Loucy (cell line): Measurements from ENCODE around the gene WWOX.

Experiments used
- EZH2phosphoT487 ChIP-seq: fragments of 200-600 bp; IDR thresholded peaks from 2 replicates; pipeline ENCODE4 v1.6.1; 2018; ENCODE audit warnings: antibody characterized with exemption, mild to moderate bottlenecking, moderate library complexity, borderline replicate concordance
- TF ChIP-seq, protein P1 (sequence below): fragments of 200-600 bp; sonication (generic); conservative IDR thresholded peaks from 2 replicates; pipeline ENCODE4 v1.5.1; 2014; ENCODE audit warnings: mild to moderate bottlenecking, antibody characterized with exemption, low read length

GRCh38 chr16:78469787-78470186 lies 370.3 kb downstream of the WWOX start:
- TF ChIP-seq, protein P1, sequence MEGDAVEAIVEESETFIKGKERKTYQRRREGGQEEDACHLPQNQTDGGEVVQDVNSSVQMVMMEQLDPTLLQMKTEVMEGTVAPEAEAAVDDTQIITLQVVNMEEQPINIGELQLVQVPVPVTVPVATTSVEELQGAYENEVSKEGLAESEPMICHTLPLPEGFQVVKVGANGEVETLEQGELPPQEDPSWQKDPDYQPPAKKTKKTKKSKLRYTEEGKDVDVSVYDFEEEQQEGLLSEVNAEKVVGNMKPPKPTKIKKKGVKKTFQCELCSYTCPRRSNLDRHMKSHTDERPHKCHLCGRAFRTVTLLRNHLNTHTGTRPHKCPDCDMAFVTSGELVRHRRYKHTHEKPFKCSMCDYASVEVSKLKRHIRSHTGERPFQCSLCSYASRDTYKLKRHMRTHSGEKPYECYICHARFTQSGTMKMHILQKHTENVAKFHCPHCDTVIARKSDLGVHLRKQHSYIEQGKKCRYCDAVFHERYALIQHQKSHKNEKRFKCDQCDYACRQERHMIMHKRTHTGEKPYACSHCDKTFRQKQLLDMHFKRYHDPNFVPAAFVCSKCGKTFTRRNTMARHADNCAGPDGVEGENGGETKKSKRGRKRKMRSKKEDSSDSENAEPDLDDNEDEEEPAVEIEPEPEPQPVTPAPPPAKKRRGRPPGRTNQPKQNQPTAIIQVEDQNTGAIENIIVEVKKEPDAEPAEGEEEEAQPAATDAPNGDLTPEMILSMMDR = no peak
- no peak for TF ChIP-seq EZH2phosphoT487
